HG03135 (cell line): ENCODE data around the gene MAG.
"Not testable (repeated sequence)": the region's sequence is repeated elsewhere in the genome, so short reads cannot be mapped to it uniquely, and the experiment has no call there.

Source experiments
- ATAC-seq: cut with Tn5 transposase; IDR thresholded peaks from one replicate; pipeline ENCODE4 v1.9.1; 2021; ENCODE audit warnings: mild to moderate bottlenecking, moderate library complexity; ENCODE audit not compliant: unreplicated experiment

The MAG gene

DNA sequence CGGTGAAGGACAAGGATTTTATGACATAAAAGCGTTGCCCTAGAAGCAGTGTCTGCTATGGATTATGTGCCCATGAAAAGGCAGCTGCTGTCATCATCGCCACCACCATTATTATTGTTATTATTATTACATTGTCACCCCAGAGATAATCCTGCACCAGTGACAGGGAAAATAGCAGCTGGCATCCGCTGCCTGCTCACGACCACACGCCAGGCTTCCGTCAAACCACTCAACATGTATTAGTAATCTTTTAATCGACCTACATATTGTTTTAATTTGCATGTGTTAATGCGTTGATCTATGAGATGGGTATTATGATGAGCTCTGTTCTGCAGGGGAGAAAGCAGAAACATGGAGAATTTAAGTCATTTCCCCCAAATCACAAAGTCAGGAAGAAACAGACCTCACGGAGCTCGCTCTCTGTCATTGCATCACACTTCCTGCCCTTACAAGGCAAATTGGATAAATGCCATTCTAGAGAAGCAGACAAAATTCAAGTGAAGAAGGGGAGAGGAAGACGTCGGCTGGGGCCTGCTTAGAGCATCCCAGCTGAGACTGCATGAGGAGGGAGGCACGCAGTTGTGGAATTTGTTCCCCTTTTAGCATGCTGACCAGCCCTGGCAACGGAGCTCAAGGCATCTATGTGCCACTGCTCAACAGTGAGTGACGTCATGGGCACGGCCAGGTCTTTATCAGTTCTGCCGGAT lies 66.1 kb downstream of the MAG start, which contains the start of gene FFAR3:
Gene FFAR3, plus strand, starts transcription at position 594 of the 707 bp plus-strand sequence. CDS start 431 bp downstream, outside the sequence.
- ATAC-seq = no peak

DNA sequence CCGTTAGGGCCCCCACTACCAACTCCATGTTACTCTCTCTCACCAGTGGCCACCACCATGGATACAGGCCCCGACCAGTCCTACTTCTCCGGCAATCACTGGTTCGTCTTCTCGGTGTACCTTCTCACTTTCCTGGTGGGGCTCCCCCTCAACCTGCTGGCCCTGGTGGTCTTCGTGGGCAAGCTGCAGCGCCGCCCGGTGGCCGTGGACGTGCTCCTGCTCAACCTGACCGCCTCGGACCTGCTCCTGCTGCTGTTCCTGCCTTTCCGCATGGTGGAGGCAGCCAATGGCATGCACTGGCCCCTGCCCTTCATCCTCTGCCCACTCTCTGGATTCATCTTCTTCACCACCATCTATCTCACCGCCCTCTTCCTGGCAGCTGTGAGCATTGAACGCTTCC lies 66.9 kb downstream of the MAG start:
- not testable (repeated sequence) for ATAC-seq

DNA sequence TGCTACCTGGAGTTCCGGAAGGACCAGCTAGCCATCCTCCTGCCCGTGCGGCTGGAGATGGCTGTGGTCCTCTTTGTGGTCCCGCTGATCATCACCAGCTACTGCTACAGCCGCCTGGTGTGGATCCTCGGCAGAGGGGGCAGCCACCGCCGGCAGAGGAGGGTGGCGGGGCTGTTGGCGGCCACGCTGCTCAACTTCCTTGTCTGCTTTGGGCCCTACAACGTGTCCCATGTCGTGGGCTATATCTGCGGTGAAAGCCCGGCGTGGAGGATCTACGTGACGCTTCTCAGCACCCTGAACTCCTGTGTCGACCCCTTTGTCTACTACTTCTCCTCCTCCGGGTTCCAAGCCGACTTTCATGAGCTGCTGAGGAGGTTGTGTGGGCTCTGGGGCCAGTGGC lies 67.4 kb downstream of the MAG start:
- ATAC-seq = not testable (repeated sequence)

DNA sequence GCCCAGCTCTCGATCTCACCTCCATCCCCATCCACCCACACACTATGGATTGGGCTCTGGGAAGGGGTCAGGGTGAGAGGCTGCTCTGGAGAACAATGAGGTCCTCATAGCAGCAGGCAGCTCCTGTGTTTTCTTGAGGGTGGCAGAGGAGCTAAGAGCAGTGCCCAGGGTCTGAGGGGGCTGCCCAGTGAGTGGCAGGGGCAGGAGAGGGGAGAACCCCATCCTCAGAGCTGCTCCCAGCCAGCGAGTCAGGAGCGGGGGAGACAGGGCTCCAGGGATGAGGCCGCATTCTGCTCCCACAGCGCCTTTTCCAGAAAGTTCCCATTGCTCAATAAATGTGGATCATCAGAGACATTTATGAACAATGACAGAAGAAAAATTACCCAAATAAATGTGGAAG lies 68.1 kb downstream of the MAG start:
- ATAC-seq = not testable (repeated sequence)

DNA sequence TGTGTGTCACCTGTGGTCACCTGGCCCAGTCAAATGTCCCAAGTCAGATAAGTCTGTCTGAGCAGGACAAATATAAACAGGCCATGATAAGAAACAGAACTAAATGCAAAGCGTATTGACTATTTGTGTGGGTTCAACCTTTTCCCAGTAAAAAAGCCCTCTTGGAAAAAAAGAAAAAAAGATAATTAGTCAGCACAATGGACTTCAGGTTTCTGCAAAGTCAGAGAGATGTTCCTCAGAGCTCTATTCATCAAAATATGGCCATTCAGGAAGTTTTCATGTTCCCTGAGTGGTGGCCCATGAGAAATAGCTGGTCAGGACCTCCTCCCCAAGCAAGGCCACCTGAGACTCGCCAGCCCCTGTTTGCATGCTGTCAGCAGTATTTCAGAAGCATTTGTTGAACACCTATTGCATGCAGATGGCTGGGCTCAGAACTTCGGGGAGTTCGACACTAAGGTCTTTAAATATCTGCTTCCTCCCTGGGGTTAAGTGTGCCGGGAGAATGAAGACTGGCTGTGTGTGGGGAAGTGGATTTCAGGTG lies 69.0 kb downstream of the MAG start:
- ATAC-seq = no peak

DNA sequence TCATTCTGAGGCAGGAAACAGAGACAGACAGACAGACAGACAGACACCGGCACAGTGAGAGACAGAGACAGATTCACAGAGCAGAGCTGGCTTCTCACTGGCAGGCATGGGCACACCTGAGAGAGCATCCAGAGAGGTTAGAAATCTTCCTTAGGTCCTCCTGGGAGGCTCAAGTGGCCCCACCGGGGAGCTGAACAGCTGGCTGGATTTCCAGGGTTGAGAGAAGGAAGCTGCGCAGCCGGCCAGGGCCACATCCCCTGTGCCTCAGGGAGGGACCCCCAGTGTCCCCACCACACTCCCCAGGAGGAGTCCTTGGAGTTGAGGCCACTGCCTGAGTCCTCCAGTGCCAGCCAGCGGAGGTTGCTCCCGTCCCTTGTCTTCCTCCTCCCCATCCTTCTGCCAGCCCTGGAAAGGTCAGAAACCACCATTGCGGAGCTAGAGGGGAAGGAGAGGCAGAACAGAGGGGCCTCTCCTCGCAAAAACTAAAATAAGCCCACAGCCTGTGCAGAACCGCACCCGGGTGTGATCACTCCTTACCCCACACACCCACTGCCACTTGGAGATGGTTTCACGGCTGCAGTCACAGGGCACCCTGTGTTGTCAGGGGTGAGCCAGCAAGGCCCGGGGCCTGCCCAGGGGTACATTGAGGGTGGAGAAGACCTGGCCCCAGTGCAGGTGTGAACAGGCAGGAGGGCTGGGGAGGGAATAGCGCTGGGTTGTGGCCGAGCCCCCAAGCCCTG lies 70.5 kb downstream of the MAG start:
- ATAC-seq = no peak

DNA sequence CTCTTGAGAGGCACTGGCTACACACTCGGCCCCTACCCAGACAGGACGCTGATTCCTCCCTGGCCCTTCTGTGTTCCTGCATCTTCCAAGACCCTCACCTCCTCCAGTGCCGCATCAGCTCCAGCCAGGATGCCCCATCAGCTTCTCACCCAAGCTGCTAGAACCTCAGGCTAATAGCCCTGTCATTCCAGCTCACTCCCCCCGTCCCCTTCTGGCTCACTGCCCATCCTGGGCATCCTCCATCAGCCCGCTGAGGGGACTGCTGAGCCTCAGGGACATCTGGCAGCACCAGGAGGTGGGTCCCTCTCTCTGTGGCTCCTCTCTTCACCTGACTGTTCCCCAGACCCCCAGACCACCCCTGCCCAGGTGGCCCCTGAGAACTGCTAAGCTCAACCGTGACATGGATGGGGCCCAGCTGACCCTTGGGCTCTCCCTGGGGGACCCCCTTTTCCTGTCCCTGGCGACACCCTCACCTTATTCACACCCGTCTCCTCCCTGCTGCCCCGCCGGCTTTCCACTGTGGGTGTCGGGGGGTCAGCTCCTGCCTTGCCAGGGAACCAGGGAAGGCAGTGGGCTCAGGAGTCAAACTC lies 71.1 kb downstream of the MAG start:
- ATAC-seq = no peak
